SK-N-SH treated with all-trans-retinoic acid at 6 μM for 48 hours (cell line): ENCODE measurements around the gene RPL19.

ENCODE experiments used
- ATAC-seq: fragments of 200-7000 bp; cut with Tn5 transposase; 3 replicates; pipeline ENCODE4 v1.9.1; 2020; ENCODE audit warnings: mild to moderate bottlenecking, moderate library complexity
- ARNTL ChIP-seq: fragments of 450-650 bp; formaldehyde crosslinking; IDR thresholded peaks from 2 replicates; pipeline ENCODE4 v1.5.0; 2020; ENCODE audit warnings: low read depth, mild to moderate bottlenecking, moderate library complexity, borderline replicate concordance
- BACH2 ChIP-seq: fragments of 250-450 bp; sonication (Bioruptor Pico); IDR thresholded peaks from 2 replicates; pipeline ENCODE4 v1.9.0; 2021; ENCODE audit warnings: mild to moderate bottlenecking, borderline replicate concordance
- CREB5 ChIP-seq: fragments of 250-450 bp; sonication (Bioruptor Pico); IDR thresholded peaks from 2 replicates; pipeline ENCODE4 v1.5.1; 2020; ENCODE audit warnings: low read depth, mild to moderate bottlenecking, moderate library complexity
- CSDC2 ChIP-seq: fragments of 250-450 bp; sonication (Bioruptor Pico); IDR thresholded peaks from 2 replicates; pipeline ENCODE4 v1.5.0; 2020; ENCODE audit warnings: mild to moderate bottlenecking, moderate library complexity
- CSRNP3 ChIP-seq: fragments of 250-450 bp; sonication (Bioruptor Pico); IDR thresholded peaks from 2 replicates; pipeline ENCODE4 v1.5.1; 2021; ENCODE audit warnings: mild to moderate bottlenecking, moderate library complexity
- ESRRG ChIP-seq: fragments of 250-450 bp; sonication (Bioruptor Pico); IDR thresholded peaks from 2 replicates; pipeline ENCODE4 v1.6.1; 2021; ENCODE audit warnings: mild to moderate bottlenecking
- GLIS3 ChIP-seq: fragments of 250-450 bp; sonication (Bioruptor Pico); IDR thresholded peaks from 2 replicates; pipeline ENCODE4 v1.5.0; 2020; ENCODE audit warnings: mild to moderate bottlenecking, moderate library complexity
- ISL1 ChIP-seq: fragments of 250-450 bp; sonication (Bioruptor Pico); IDR thresholded peaks from 2 replicates; pipeline ENCODE4 v2.1.2; 2022; ENCODE audit warnings: mild to moderate bottlenecking, moderate library complexity
- OSR1 ChIP-seq: fragments of 250-450 bp; sonication (Bioruptor Pico); IDR thresholded peaks from 2 replicates; pipeline ENCODE4 v1.8.0; 2022; ENCODE audit warnings: moderate library complexity, mild to moderate bottlenecking, inconsistent platforms
- PATZ1 ChIP-seq: fragments of 250-450 bp; sonication (Bioruptor Pico); IDR thresholded peaks from 2 replicates; pipeline ENCODE4 v1.8.0; 2020; ENCODE audit warnings: mild to moderate bottlenecking, moderate library complexity, borderline replicate concordance
- PPARA ChIP-seq: fragments of 250-450 bp; sonication (Bioruptor Pico); IDR thresholded peaks from 2 replicates; pipeline ENCODE4 v1.5.0; 2020; ENCODE audit warnings: mild to moderate bottlenecking, borderline replicate concordance
- RARB ChIP-seq: fragments of 250-450 bp; sonication (Bioruptor Pico); IDR thresholded peaks from 2 replicates; pipeline ENCODE4 v1.8.0; 2021; ENCODE audit warnings: mild to moderate bottlenecking, moderate library complexity
- SNAI2 ChIP-seq: fragments of 250-450 bp; sonication (Bioruptor Pico); IDR thresholded peaks from 2 replicates; pipeline ENCODE4 v1.5.0; 2020; ENCODE audit warnings: mild to moderate bottlenecking, moderate library complexity
- TCF4 ChIP-seq: fragments of 250-450 bp; sonication (Bioruptor Pico); IDR thresholded peaks from 2 replicates; pipeline ENCODE4 v1.8.0; 2021; ENCODE audit warnings: mild to moderate bottlenecking, moderate library complexity, borderline replicate concordance
- TOX ChIP-seq: fragments of 250-450 bp; sonication (Bioruptor Pico); IDR thresholded peaks from 2 replicates; pipeline ENCODE4 v1.8.0; 2021; ENCODE audit warnings: mild to moderate bottlenecking, moderate library complexity, borderline replicate concordance
- TSHZ2 ChIP-seq: fragments of 250-450 bp; sonication (Bioruptor Pico); IDR thresholded peaks from 2 replicates; pipeline ENCODE4 v1.5.0; 2020; ENCODE audit warnings: mild to moderate bottlenecking, moderate library complexity
- ZC3H10 ChIP-seq: fragments of 250-450 bp; sonication (Bioruptor Pico); IDR thresholded peaks from 2 replicates; pipeline ENCODE4 v1.5.1; 2021; ENCODE audit warnings: mild to moderate bottlenecking, moderate library complexity
- ZFP3 ChIP-seq: fragments of 250-450 bp; sonication (Bioruptor Pico); IDR thresholded peaks from 2 replicates; pipeline ENCODE4 v1.5.0; 2020; ENCODE audit warnings: mild to moderate bottlenecking, moderate library complexity
- ZFP30 ChIP-seq: fragments of 450-650 bp; formaldehyde crosslinking; IDR thresholded peaks from 2 replicates; pipeline ENCODE4 v1.5.0; 2022; ENCODE audit warnings: mild to moderate bottlenecking, moderate library complexity
- ZNF565 ChIP-seq: fragments of 450-650 bp; formaldehyde crosslinking; conservative IDR thresholded peaks from 2 replicates; pipeline ENCODE4 v1.5.0; 2020; ENCODE audit warnings: low read depth, mild to moderate bottlenecking, moderate library complexity
- ZNF70 ChIP-seq: fragments of 450-650 bp; formaldehyde crosslinking; IDR thresholded peaks from 2 replicates; pipeline ENCODE4 v1.5.0; 2020; ENCODE audit warnings: mild to moderate bottlenecking, moderate library complexity
- ZNF8 ChIP-seq: fragments of 450-650 bp; formaldehyde crosslinking; IDR thresholded peaks from 2 replicates; pipeline ENCODE4 v1.5.0; 2020; ENCODE audit warnings: mild to moderate bottlenecking, moderate library complexity

Gene RPL19

GRCh38 chr17:39196241-39196807, 3.8 kb upstream of the RPL19 start:
- TF ChIP-seq ESRRG (CRISPR knock-in tag) (no peak), TCF4 (CRISPR knock-in tag) (no peak), CSDC2 (no peak), ZFP3 (no peak), ISL1 (no peak), PATZ1 (CRISPR knock-in tag) (no peak), ZFP30 (CRISPR knock-in tag) (no peak), ARNTL (CRISPR knock-in tag) (no peak), PPARA (CRISPR knock-in tag) (no peak), OSR1 (CRISPR knock-in tag) (no peak), ZNF565 (CRISPR knock-in tag) (no peak), ZC3H10 (no peak), SNAI2 (CRISPR knock-in tag) (no peak), RARB (CRISPR knock-in tag) (no peak)
- no peak for ATAC-seq

GRCh38 chr17:39196808-39197291, 3.2 kb upstream of the RPL19 start:
- ATAC-seq = peak; percentile 41
- no peak for TF ChIP-seq ZNF565 (CRISPR knock-in tag)
- TF ChIP-seq RARB (CRISPR knock-in tag) = no peak
- TF ChIP-seq SNAI2 (CRISPR knock-in tag) = no peak
- TF ChIP-seq BACH2 = no peak
- no peak for TF ChIP-seq TSHZ2 (CRISPR knock-in tag)
- TF ChIP-seq ARNTL (CRISPR knock-in tag) = no peak
- no peak for TF ChIP-seq PPARA (CRISPR knock-in tag)
- TF ChIP-seq ISL1 = no peak
- no peak for TF ChIP-seq GLIS3 (CRISPR knock-in tag)
- no peak for TF ChIP-seq PATZ1 (CRISPR knock-in tag)
- TF ChIP-seq ZFP30 (CRISPR knock-in tag) = no peak
- TF ChIP-seq CREB5 (CRISPR knock-in tag) = no peak
- TF ChIP-seq ZC3H10 = no peak
- no peak for TF ChIP-seq ZNF70 (CRISPR knock-in tag)
- no peak for TF ChIP-seq OSR1 (CRISPR knock-in tag)
- no peak for TF ChIP-seq CSRNP3 (CRISPR knock-in tag)
- TF ChIP-seq TCF4 (CRISPR knock-in tag) = no peak
- TF ChIP-seq ZNF8 (CRISPR knock-in tag) = no peak
- no peak for TF ChIP-seq CSDC2
- TF ChIP-seq TOX (CRISPR knock-in tag) = no peak
- TF ChIP-seq, all 23 proteins: peak for 0
